Right lobe of liver (tissue), 6 donors: ENCODE results near the gene MCRIP1. TPM values are rescaled to one million over a fixed set of nuclear protein-coding genes. Genes with fewer than 3 reads are reported as not detected.

ENCODE experiments used
- ATAC-seq, 4 donors: fragments of 200-7000 bp; cut with Tn5 transposase; one replicate each; pipeline ENCODE4 v1.9.1; 2020; ENCODE audit warnings: mild to moderate bottlenecking in 4 of 4, moderate library complexity in 4 of 4
- DNase-seq, 3 donors: peaks; one replicate each; pipeline ENCODE4 v3.0.0-alpha.2; 2020
- H3K27ac ChIP-seq, 3 donors: fragments of 200-600 bp; one replicate each; pipeline ENCODE4 v1.8.0; 2022
- H3K27me3 ChIP-seq, 2 donors: fragments of 200-600 bp; one replicate each; pipeline ENCODE4 v1.8.0; 2022
- H3K36me3 ChIP-seq, 4 donors: fragments of 200-600 bp; sonication (generic) in 1 of 4; one replicate each; pipeline versions ENCODE4 v1.5.1 to v1.8.0; 2017 to 2022; ENCODE audit warnings: control low read depth in 1 of 4
- H3K4me1 ChIP-seq, 4 donors: fragments of 200-600 bp; sonication (generic) in 1 of 4; one replicate each; pipeline versions ENCODE4 v1.5.1 to v1.8.0; 2017 to 2022; ENCODE audit warnings: control low read depth in 1 of 4
- H3K4me3 ChIP-seq, 3 donors: fragments of 200-600 bp; one replicate each; pipeline ENCODE4 v1.8.0; 2022
- H3K9me3 ChIP-seq, 4 donors: fragments of 200-600 bp; sonication (generic) in 1 of 4; one replicate each; pipeline versions ENCODE4 v1.5.1 to v1.8.0; 2017 to 2022; ENCODE audit warnings: control low read depth in 1 of 4
- CTCF ChIP-seq, 4 donors: fragments of 200-600 bp in 3 of 4; fragments of 450-650 bp in 1 of 4; IDR thresholded peaks; one replicate each; pipeline versions ENCODE4 v1.5.1 to v1.8.0; 2016 to 2022; ENCODE audit warnings: antibody characterized with exemption in 4 of 4, mild to moderate bottlenecking in 2 of 4
- POLR2A ChIP-seq: fragments of 450-650 bp; IDR thresholded peaks from one replicate; pipeline ENCODE4 v1.6.1; 2017; ENCODE audit warnings: antibody characterized with exemption, mild to moderate bottlenecking
- WGBS: methylation state at CpG from one replicate; pipeline ENCODE4 v1.1.6; 2018; ENCODE audit warnings: low coverage, low lambda C conversion rate; ENCODE audit not compliant: insufficient coverage; ENCODE audit errors: missing lambda C conversion rate; 5-methylcytosine and 5-hydroxymethylcytosine counted together
- intact Hi-C, 2 donors: fragments of 100-400 bp; cut with DNase I; formaldehyde crosslinking; loops; one replicate each; pipeline versions ENCODE4 v1.11.2 to v1.14.1; 2022
- total RNA-seq, 6 experiments: library from RNA; depleted of rRNA in 2 of 6; stranded (reverse); fragments of >200 nt in 2 of 6; fragmentation: NEBNext Ultra II Directional in 3 of 6; extraction: Animal tissue kit (Norgen Biotek cat#: 25700) in 3 of 6; gene quantifications; one replicate each; pipeline versions ENCODE4 v1.1.0 to v1.2.4, GENCODE V29; 2016 to 2023
- donor health status: DM: no; HTN: yes; CAD: no.
- donor health status: DM: no; HTN: no; CAD: no.
- donor health status: DM: no; HTN: no; CAD: no.
- donor health status: DM: no; HTN: yes; CAD: no.
- donor health status: DM: no; HTN: yes; CAD: no.

Gene MCRIP1
- total RNA-seq, 6 experiments from 2014 or later, result 19.0 to 32.6 (median 25.7) TPM

- H3K4me1 ChIP-seq, result no peaks in the 10 kb centered on the region
- WGBS, result 90% methylated on average over 2 of the region's 3 CpGs
- DNase-seq, result no peak
- intact Hi-C loops, result no loop called here
- H3K27ac ChIP-seq, result no peak overlapping the region
- no peak overlapping the region for H3K4me3 ChIP-seq
- no peaks in the 10 kb centered on the region for H3K36me3 ChIP-seq
- no peaks in the 10 kb centered on the region for H3K27me3 ChIP-seq
- H3K9me3 ChIP-seq, result no peaks in the 10 kb centered on the region
- TF ChIP-seq CTCF (IDR thresholded peaks at IDR 0.05) (no peak), POLR2A (no peak)
- no peak for ATAC-seq
Observed at GRCh38 chr17:81794074-81794476, 39.0 kb downstream of the MCRIP1 start.

GRCh38 chr17:81792675-81793615 is 40.1 kb downstream of the MCRIP1 start:
- DNase-seq, result no peak
- H3K27me3 ChIP-seq, result no peaks in the 10 kb centered on the region
- TF ChIP-seq POLR2A, result no peak
- TF ChIP-seq CTCF (IDR thresholded peaks at IDR 0.05), result no peak
- ATAC-seq, result no peak
- no peak overlapping the region for H3K27ac ChIP-seq
- intact Hi-C loops, result no loop called here
- no peaks in the 10 kb centered on the region for H3K9me3 ChIP-seq
- no peak overlapping the region for H3K4me3 ChIP-seq
- no peaks in the 10 kb centered on the region for H3K36me3 ChIP-seq
- 77% methylated on average over 7 of the region's 8 CpGs for WGBS
- H3K4me1 ChIP-seq, result no peaks in the 10 kb centered on the region

Other genes with a start within 250 kb of the MCRIP1 start
- 10 to 100 TPM; 46.5 to 63.2 (median 55.8) TPM for gene NPLOC4, start 196.2 kb downstream of the MCRIP1 start, total RNA-seq
- gene TSPAN10, start 196.1 kb downstream of the MCRIP1 start, total RNA-seq, result 1 to 10 TPM in 1 of 6 experiments, under 1 TPM in 5; 0.18 to 1.2 (median 0.62) TPM
- under 1 TPM in 4 of 6 experiments, not detected in 2; 0.40 to 0.93 (median 0.68) TPM for gene PDE6G, start 176.7 kb downstream of the MCRIP1 start, total RNA-seq
- 10 to 100 TPM in 5 of 6 experiments, 1 to 10 TPM in 1; 8.3 to 24.3 (median 14.6) TPM for gene OXLD1, start 166.7 kb downstream of the MCRIP1 start, total RNA-seq
- gene CCDC137, start 166.6 kb downstream of the MCRIP1 start, total RNA-seq, result 10 to 100 TPM in 1 of 6 experiments, 1 to 10 TPM in 5; 5.5 to 35.0 (median 6.5) TPM
- 10 to 100 TPM in 4 of 6 experiments, 1 to 10 TPM in 2; 5.3 to 16.8 (median 11.1) TPM for gene ARL16, start 149.5 kb downstream of the MCRIP1 start, total RNA-seq
- 10 to 100 TPM; 30.6 to 46.3 (median 37.3) TPM for gene HGS, start 149.3 kb downstream of the MCRIP1 start, total RNA-seq
- gene MRPL12, start 129.9 kb downstream of the MCRIP1 start, total RNA-seq, result 100 to 1,000 TPM in 2 of 6 experiments, 10 to 100 TPM in 4; 43.8 to 119 (median 59.3) TPM
- gene SLC25A10, start 121.0 kb downstream of the MCRIP1 start, total RNA-seq, result 10 to 100 TPM; 35.6 to 92.0 (median 72.7) TPM
- 100 to 1,000 TPM in 2 of 6 experiments, 10 to 100 TPM in 4; 39.5 to 146 (median 68.5) TPM for gene GCGR, start 29.1 kb downstream of the MCRIP1 start, total RNA-seq
- under 1 TPM in 3 of 6 experiments, not detected in 3; 0.27 to 0.62 (median 0.40) TPM for gene PPP1R27, start 1.8 kb upstream of the MCRIP1 start, total RNA-seq
- 1,000 to 10,000 TPM in 5 of 6 experiments, 100 to 1,000 TPM in 1; 856 to 5,039 (median 1,455) TPM for gene P4HB, start 27.2 kb upstream of the MCRIP1 start, total RNA-seq
- gene ARHGDIA, start 38.0 kb upstream of the MCRIP1 start, total RNA-seq, result 100 to 1,000 TPM in 5 of 6 experiments, 10 to 100 TPM in 1; 92.4 to 162 (median 137) TPM
- gene ALYREF, start 58.3 kb upstream of the MCRIP1 start, total RNA-seq, result 10 to 100 TPM; 11.6 to 20.3 (median 18.8) TPM
- gene ANAPC11, start 58.4 kb upstream of the MCRIP1 start, total RNA-seq, result 100 to 1,000 TPM in 1 of 6 experiments, 10 to 100 TPM in 5; 54.3 to 101 (median 73.3) TPM
- 1 to 10 TPM in 2 of 6 experiments, under 1 TPM in 2, not detected in 2; 0.12 to 1.5 (median 0.87) TPM for gene NPB, start 68.9 kb upstream of the MCRIP1 start, total RNA-seq
- gene PCYT2, start 78.1 kb upstream of the MCRIP1 start, total RNA-seq, result 100 to 1,000 TPM in 1 of 6 experiments, 10 to 100 TPM in 5; 63.5 to 103 (median 89.3) TPM
- gene SIRT7, start 84.9 kb upstream of the MCRIP1 start, total RNA-seq, result 10 to 100 TPM in 4 of 6 experiments, 1 to 10 TPM in 2; 7.4 to 15.0 (median 12.2) TPM
- gene MAFG, start 94.4 kb upstream of the MCRIP1 start, total RNA-seq, result 10 to 100 TPM in 2 of 6 experiments, 1 to 10 TPM in 4; 7.4 to 12.9 (median 9.2) TPM
- 10 to 100 TPM in 1 of 6 experiments, 1 to 10 TPM in 5; 3.2 to 10.6 (median 5.1) TPM for gene PYCR1, start 104.0 kb upstream of the MCRIP1 start, total RNA-seq
- not detected for gene MYADML2, start 113.9 kb upstream of the MCRIP1 start, total RNA-seq
- gene NOTUM, start 127.9 kb upstream of the MCRIP1 start, total RNA-seq, result 1 to 10 TPM; 1.2 to 7.6 (median 3.0) TPM
- gene ASPSCR1, start 144.3 kb upstream of the MCRIP1 start, total RNA-seq, result 10 to 100 TPM; 24.4 to 55.6 (median 32.9) TPM
- gene CENPX, start 189.6 kb upstream of the MCRIP1 start, total RNA-seq, result 10 to 100 TPM; 27.3 to 81.1 (median 47.8) TPM
- gene LRRC45, start 190.0 kb upstream of the MCRIP1 start, total RNA-seq, result 10 to 100 TPM in 3 of 6 experiments, 1 to 10 TPM in 3; 4.9 to 15.6 (median 11.9) TPM
- 1 to 10 TPM; 3.4 to 9.0 (median 5.4) TPM for gene RAC3, start 198.4 kb upstream of the MCRIP1 start, total RNA-seq
- 1,000 to 10,000 TPM in 2 of 6 experiments, 100 to 1,000 TPM in 4; 389 to 1,607 (median 735) TPM for gene DCXR, start 204.4 kb upstream of the MCRIP1 start, total RNA-seq
- 10 to 100 TPM; 29.9 to 53.3 (median 43.7) TPM for gene RFNG, start 218.5 kb upstream of the MCRIP1 start, total RNA-seq
- gene GPS1, start 218.6 kb upstream of the MCRIP1 start, total RNA-seq, result 10 to 100 TPM; 46.5 to 93.5 (median 62.1) TPM
- gene DUS1L, start 232.5 kb upstream of the MCRIP1 start, total RNA-seq, result 100 to 1,000 TPM in 2 of 6 experiments, 10 to 100 TPM in 4; 61.8 to 115 (median 89.9) TPM